Measurements from ENCODE around the gene CPEB3. TPM values are rescaled to one million over a fixed set of nuclear protein-coding genes. Genes with fewer than 3 reads are reported as not detected.
"Not testable (repeated sequence)": the region's sequence is repeated elsewhere in the genome, so short reads cannot be mapped to it uniquely, and the experiment has no call there.

The CPEB3 gene
- total RNA-seq, 1 donor from 2014 or later: 3.0 TPM

DNA sequence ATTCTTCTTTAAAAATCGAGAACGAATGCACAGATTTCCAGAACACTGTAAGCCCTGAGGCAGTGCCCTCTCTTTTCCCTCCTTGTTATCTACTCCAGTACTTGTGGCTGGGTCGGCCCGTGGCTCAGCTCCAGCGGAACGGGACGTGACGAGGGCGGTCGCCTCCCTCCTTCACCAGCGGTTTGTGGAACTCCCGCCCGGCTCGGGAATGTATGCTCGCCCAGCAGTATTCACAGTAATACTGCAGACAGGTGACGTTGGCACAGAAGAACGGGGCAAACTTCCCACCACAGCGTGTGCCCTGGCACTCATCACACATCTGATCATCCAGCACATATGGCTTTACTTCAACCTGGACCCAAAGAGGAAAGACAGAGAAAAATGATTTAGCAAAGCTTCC lies 238.8 kb downstream of the CPEB3 start:
- H3K4me1 Mint-ChIP-seq: no peaks in the 10 kb centered on the region
- TF ChIP-seq, protein P1, sequence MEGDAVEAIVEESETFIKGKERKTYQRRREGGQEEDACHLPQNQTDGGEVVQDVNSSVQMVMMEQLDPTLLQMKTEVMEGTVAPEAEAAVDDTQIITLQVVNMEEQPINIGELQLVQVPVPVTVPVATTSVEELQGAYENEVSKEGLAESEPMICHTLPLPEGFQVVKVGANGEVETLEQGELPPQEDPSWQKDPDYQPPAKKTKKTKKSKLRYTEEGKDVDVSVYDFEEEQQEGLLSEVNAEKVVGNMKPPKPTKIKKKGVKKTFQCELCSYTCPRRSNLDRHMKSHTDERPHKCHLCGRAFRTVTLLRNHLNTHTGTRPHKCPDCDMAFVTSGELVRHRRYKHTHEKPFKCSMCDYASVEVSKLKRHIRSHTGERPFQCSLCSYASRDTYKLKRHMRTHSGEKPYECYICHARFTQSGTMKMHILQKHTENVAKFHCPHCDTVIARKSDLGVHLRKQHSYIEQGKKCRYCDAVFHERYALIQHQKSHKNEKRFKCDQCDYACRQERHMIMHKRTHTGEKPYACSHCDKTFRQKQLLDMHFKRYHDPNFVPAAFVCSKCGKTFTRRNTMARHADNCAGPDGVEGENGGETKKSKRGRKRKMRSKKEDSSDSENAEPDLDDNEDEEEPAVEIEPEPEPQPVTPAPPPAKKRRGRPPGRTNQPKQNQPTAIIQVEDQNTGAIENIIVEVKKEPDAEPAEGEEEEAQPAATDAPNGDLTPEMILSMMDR (IDR thresholded peaks at IDR 0.05; ENCODE audit: unreplicated experiment): no peak
- no peak overlapping the region for H3K27ac Mint-ChIP-seq
- H3K4me3 Mint-ChIP-seq: no peak overlapping the region
- H3K36me3 Mint-ChIP-seq: no peaks in the 10 kb centered on the region
- no peaks in the 10 kb centered on the region for H3K9me3 Mint-ChIP-seq
- no peak for DNase-seq (ENCODE audit: low spot score in 2 of 2, unreplicated experiment in 2 of 2)
- H3K27me3 Mint-ChIP-seq (ENCODE audit: low read depth): no peaks in the 10 kb centered on the region

DNA sequence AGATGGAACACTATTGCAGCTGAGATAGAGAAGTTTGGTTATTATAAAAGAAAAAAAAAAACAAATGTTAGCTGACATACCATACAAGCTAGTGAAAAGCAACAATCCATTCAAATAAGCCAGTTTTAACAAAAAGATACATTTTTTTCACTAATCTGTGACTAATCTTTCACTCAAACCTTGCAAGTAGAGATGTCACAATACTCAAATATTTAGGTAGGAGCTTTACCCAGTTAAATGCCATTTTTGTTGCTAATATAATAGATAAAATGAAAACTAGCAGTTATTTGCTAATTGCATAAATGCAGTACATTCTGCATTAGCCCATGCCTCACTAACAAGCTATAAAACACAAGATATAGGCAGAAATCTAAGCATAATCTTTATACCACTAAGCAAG lies 243.7 kb downstream of the CPEB3 start:
- Mint-ChIP-seq H3K27ac (no peak overlapping the region), H3K36me3 (peaks cover 3% of the 10 kb centered on the region), H3K27me3 (ENCODE audit: low read depth) (peaks cover 31% of the 10 kb centered on the region), H3K4me3 (no peak overlapping the region), H3K9me3 (no peaks in the 10 kb centered on the region), H3K4me1 (no peaks in the 10 kb centered on the region)
- DNase-seq (ENCODE audit: low spot score in 2 of 2, unreplicated experiment in 2 of 2): no peak
- TF ChIP-seq, protein P1 (IDR thresholded peaks at IDR 0.05; ENCODE audit: unreplicated experiment): no peak

DNA sequence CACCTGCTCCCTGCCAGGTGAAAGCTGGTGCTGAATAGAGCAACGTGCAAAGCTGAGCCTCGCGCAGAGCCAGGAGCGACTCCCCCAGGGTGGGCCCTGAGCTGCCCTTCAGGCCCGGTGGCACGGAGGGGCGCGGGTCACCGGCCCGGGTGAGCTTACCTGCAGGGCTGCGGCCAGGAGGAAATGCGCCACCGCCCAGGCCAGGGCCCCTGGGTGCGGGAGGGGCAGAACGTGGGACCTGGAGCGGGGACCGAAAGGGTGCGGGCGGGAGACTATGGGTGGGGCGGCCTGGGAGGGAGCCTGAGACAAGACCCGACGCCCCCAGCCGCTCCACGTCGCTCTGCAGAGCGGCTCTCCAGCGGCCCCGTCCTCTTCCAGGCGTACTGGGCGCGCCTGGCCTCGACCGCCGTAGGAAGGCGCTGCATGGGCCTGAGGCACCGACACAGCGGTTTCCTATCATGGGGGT lies 245.2 kb downstream of the CPEB3 start:
- H3K9me3 Mint-ChIP-seq: no peaks in the 10 kb centered on the region
- DNase-seq (ENCODE audit: low spot score in 2 of 2, unreplicated experiment in 2 of 2): no peak
- no peaks in the 10 kb centered on the region for H3K4me1 Mint-ChIP-seq
- H3K27ac Mint-ChIP-seq: no peak overlapping the region
- peaks cover 3% of the 10 kb centered on the region for H3K36me3 Mint-ChIP-seq
- H3K27me3 Mint-ChIP-seq (ENCODE audit: low read depth): peaks cover 31% of the 10 kb centered on the region
- H3K4me3 Mint-ChIP-seq: no peak overlapping the region
- TF ChIP-seq, protein P1 (IDR thresholded peaks at IDR 0.05; ENCODE audit: unreplicated experiment): no peak

DNA sequence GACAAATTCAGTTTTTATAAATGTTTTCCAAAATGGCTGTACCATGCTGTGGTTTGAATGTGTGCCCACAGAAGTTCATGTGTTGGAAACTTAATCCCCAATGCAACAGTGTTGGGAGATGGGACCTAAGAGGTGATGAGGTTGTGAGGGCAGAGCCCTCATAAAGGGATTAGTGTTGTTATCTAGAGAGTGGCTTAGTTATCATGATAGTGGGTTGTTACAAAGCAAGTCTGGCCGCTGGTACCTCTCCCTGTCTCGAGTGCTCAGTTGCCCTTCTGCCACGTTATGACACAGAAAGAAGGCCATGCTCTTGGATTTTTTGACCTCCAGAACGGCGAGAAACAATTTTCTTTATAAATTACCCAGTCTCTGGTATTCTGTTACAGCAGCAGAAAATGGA lies 248.3 kb downstream of the CPEB3 start:
- no peak for DNase-seq (ENCODE audit: low spot score in 2 of 2, unreplicated experiment in 2 of 2)
- Mint-ChIP-seq H3K4me1 (no peaks in the 10 kb centered on the region), H3K4me3 (no peak overlapping the region), H3K9me3 (peaks cover 8% of the 10 kb centered on the region), H3K27ac (no peak overlapping the region), H3K27me3 (ENCODE audit: low read depth) (peaks cover 31% of the 10 kb centered on the region), H3K36me3 (peaks cover 5% of the 10 kb centered on the region)
- TF ChIP-seq, protein P1 (IDR thresholded peaks at IDR 0.05; ENCODE audit: unreplicated experiment): no peak

DNA sequence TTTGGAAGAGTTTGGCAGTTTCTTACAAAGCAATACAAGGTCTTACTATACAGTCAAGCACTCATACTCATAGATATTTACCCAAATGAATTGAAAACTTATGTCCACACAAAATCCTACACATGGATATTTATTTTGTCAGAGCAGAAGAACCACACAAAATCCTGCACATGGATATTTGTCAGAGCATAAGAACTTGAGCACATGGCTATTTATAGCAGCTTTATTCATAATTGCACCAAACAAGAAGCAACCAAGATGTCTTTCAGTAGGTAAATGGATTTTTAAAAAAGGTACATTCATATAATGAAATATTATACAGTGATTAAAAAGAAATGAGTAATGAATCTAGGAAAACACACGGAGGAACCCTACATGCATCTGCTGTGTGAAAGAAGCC lies 251.9 kb downstream of the CPEB3 start:
- peaks cover 30% of the 10 kb centered on the region for H3K9me3 Mint-ChIP-seq
- DNase-seq (ENCODE audit: low spot score in 2 of 2, unreplicated experiment in 2 of 2): no peak
- TF ChIP-seq, protein P1 (IDR thresholded peaks at IDR 0.05; ENCODE audit: unreplicated experiment): no peak
- H3K4me1 Mint-ChIP-seq: no peaks in the 10 kb centered on the region
- H3K27ac Mint-ChIP-seq: no peak overlapping the region
- H3K36me3 Mint-ChIP-seq: peaks cover 33% of the 10 kb centered on the region
- H3K4me3 Mint-ChIP-seq: no peak overlapping the region
- H3K27me3 Mint-ChIP-seq (ENCODE audit: low read depth): peaks cover 2% of the 10 kb centered on the region

DNA sequence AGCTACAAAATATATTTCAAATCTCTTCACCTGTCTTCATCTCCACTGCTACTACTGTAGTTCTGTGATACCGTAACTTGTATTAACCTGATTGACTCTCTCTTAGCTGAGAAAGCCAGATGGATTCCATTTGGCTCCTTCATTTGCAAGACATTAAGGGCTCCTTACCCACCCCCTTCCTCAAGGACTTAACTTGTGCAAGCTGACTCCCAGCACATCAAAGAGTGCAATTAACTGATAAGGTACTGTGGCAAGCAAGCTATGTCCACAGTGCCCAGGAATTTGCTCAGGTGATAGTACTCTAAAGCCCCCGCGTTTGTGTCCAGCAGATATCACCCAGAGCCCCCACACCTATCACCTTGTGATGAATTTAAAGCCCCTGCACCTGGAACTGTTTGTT lies 257.8 kb downstream of the CPEB3 start:
- H3K36me3 Mint-ChIP-seq: peaks cover 53% of the 10 kb centered on the region
- not testable (repeated sequence) for DNase-seq (ENCODE audit: low spot score in 2 of 2, unreplicated experiment in 2 of 2); H3K27me3 Mint-ChIP-seq (ENCODE audit: low read depth); H3K4me3 Mint-ChIP-seq; H3K4me1 Mint-ChIP-seq; H3K27ac Mint-ChIP-seq
- peaks cover 27% of the 10 kb centered on the region for H3K9me3 Mint-ChIP-seq

Data from mesothelial cell of epicardium (in vitro differentiated cells).